Right cardiac atrium (tissue), 5 donors: ENCODE data around the gene CITED4. TPM values are rescaled to one million over a fixed set of nuclear protein-coding genes. Genes with fewer than 3 reads are reported as not detected.
A peak's percentile ranks its signal among the peaks of the same experiment; 100 is the strongest.

Experiments
- ATAC-seq, 2 donors: fragments of 200-7000 bp; cut with Tn5 transposase; one replicate each; pipeline versions ENCODE4 v1.8.0 to v1.9.1; 2020; ENCODE audit warnings: moderate library complexity in 2 of 2, mild to moderate bottlenecking in 1 of 2
- DNase-seq, 3 donors: peaks; one replicate each; pipeline ENCODE4 v3.0.0-alpha.2; 2020
- H3K27ac ChIP-seq: one replicate; pipeline ENCODE4 v1.5.1; 2013; ENCODE audit warnings: mild to moderate bottlenecking, low read length, control low read depth, moderate library complexity
- H3K27me3 ChIP-seq: one replicate; pipeline ENCODE4 v1.6.1; 2013; ENCODE audit not compliant: control insufficient read depth, insufficient read depth
- H3K4me1 ChIP-seq: one replicate; pipeline ENCODE4 v1.6.1; 2013; ENCODE audit warnings: low read length; ENCODE audit not compliant: control insufficient read depth, insufficient read depth
- H3K4me3 ChIP-seq: one replicate; pipeline ENCODE4 v1.5.1; 2013; ENCODE audit warnings: low read length, control low read depth
- H3K9me3 ChIP-seq: one replicate; pipeline ENCODE4 v1.6.1; 2013; ENCODE audit warnings: low read length; ENCODE audit not compliant: control insufficient read depth
- WGBS: extraction: QIAGEN DNeasy Blood & Tissue Kit; methylation state at CpG from one replicate; pipeline ENCODE4 v1.1.7; 2013; 5-methylcytosine and 5-hydroxymethylcytosine counted together
- intact Hi-C, 4 donors: fragments of 100-400 bp; cut with DNase I; formaldehyde crosslinking; loops; one replicate each; pipeline versions ENCODE4 v1.11.0 to v1.14.0; 2022 to 2023
- polyA plus RNA-seq: library from polyadenylated mRNA; stranded (reverse); fragments of 200-250 nt; gene quantifications from one replicate; pipeline ENCODE4 v1.2.3, GENCODE V29; 2013
- total RNA-seq, 4 donors: library from RNA; stranded (reverse); fragmentation: NEBNext Ultra II Directional; extraction: Animal tissue kit (Norgen Biotek cat#: 25700); gene quantifications; one replicate each; pipeline ENCODE4 v1.2.1, GENCODE V29; 2021
- donor health status: healthy with polysubstance abuse.
- donor health status: DM: no; HTN: yes; CAD: no.
- donor health status: DM: no; HTN: no; CAD: no.
- donor health status: DM: no; HTN: yes; CAD: no; lungs with severe emphysema.
- donor health status: DM: yes; HTN: yes; CAD: no.

The CITED4 gene
- total and polyA plus RNA-seq, 5 donors: 13.7 to 44.5 (median 37.8) TPM

- no peaks in the 10 kb centered on the region for H3K27me3 ChIP-seq
- no peak overlapping the region for H3K27ac ChIP-seq
- intact Hi-C loops: no loop called here
- no peaks in the 10 kb centered on the region for H3K9me3 ChIP-seq
- H3K4me1 ChIP-seq: no peaks in the 10 kb centered on the region
- WGBS: 22% methylated on average over 73 of the region's 73 CpGs
- H3K4me3 ChIP-seq: peak overlapping the region; percentile 16
- peak; percentile 7 to 12 for ATAC-seq
- peak in 1 of 3 donors; percentile 50 for DNase-seq
Measured at GRCh38 chr1:40884055-40884795, 22.1 kb upstream of the CITED4 start.

GRCh38 chr1:40880813-40881549 is 18.8 kb upstream of the CITED4 start:
- no peaks in the 10 kb centered on the region for H3K4me1 ChIP-seq
- intact Hi-C loops: no loop called here
- 83% methylated on average over 6 of the region's 6 CpGs for WGBS

GRCh38 chr1:40879482-40880175 is 17.5 kb upstream of the CITED4 start:
- WGBS: 81% methylated on average over 11 of the region's 11 CpGs
- intact Hi-C loops: no loop called here
- no peak overlapping the region for H3K4me3 ChIP-seq
- H3K4me1 ChIP-seq: no peaks in the 10 kb centered on the region
- no peaks in the 10 kb centered on the region for H3K27me3 ChIP-seq
- no peak overlapping the region for H3K27ac ChIP-seq
- H3K9me3 ChIP-seq: no peaks in the 10 kb centered on the region
- ATAC-seq (no peak), DNase-seq (no peak)

More at GRCh38 chr1:40880813-40881549, 18.8 kb upstream of the CITED4 start:
- H3K4me3 ChIP-seq: no peak overlapping the region
- H3K9me3 ChIP-seq: no peaks in the 10 kb centered on the region
- peak in 1 of 2 donors; percentile 22 for ATAC-seq
- H3K27ac ChIP-seq: no peak overlapping the region
- DNase-seq: peak in 1 of 3 donors; percentile 27
- no peaks in the 10 kb centered on the region for H3K27me3 ChIP-seq

- Histone ChIP-seq H3K27ac (no peak overlapping the region), H3K27me3 (no peaks in the 10 kb centered on the region), H3K4me3 (no peak overlapping the region), H3K9me3 (no peaks in the 10 kb centered on the region), H3K4me1 (no peaks in the 10 kb centered on the region)
- intact Hi-C loops: no loop called here
- 98% methylated on average over 2 of the region's 2 CpGs for WGBS
- DNase-seq (no peak), ATAC-seq (no peak)
Measured at GRCh38 chr1:40878906-40879305, 16.7 kb upstream of the CITED4 start.

GRCh38 chr1:40877698-40878097 is 15.5 kb upstream of the CITED4 start:
- WGBS: 33% methylated on average over 4 of the region's 4 CpGs
- intact Hi-C loops: no loop called here
- DNase-seq (peak; percentile 64 to 83 (median 80)), ATAC-seq (peak; percentile 46 to 63)
- Histone ChIP-seq H3K4me1 (no peaks in the 10 kb centered on the region), H3K27ac (no peak overlapping the region), H3K9me3 (no peaks in the 10 kb centered on the region), H3K27me3 (no peaks in the 10 kb centered on the region), H3K4me3 (no peak overlapping the region)

- H3K27me3 ChIP-seq: no peaks in the 10 kb centered on the region
- WGBS: 89% methylated on average over 1 of the region's 1 CpG
- H3K9me3 ChIP-seq: no peaks in the 10 kb centered on the region
- H3K4me1 ChIP-seq: no peaks in the 10 kb centered on the region
- DNase-seq (no peak), ATAC-seq (no peak)
- no peak overlapping the region for H3K4me3 ChIP-seq
- H3K27ac ChIP-seq: no peak overlapping the region
- intact Hi-C loops: no loop called here
Measured at GRCh38 chr1:40876891-40877290, 14.7 kb upstream of the CITED4 start.

GRCh38 chr1:40876436-40876761 is 14.2 kb upstream of the CITED4 start:
- Histone ChIP-seq H3K4me1 (no peaks in the 10 kb centered on the region), H3K27ac (no peak overlapping the region), H3K9me3 (no peaks in the 10 kb centered on the region), H3K27me3 (no peaks in the 10 kb centered on the region), H3K4me3 (no peak overlapping the region)
- WGBS: 96% methylated on average over 2 of the region's 2 CpGs
- ATAC-seq (no peak), DNase-seq (no peak)
- intact Hi-C loops: no loop called here

GRCh38 chr1:40873863-40874472 is 11.8 kb upstream of the CITED4 start:
- intact Hi-C loops: loop anchor here in 1 of 4 donors (5.0 kb wide), 1 partner anchor 78 kb away; no protein-coding TSS in a partner anchor
- H3K4me1 ChIP-seq: no peaks in the 10 kb centered on the region
- H3K4me3 ChIP-seq: no peak overlapping the region
- WGBS: 93% methylated on average over 7 of the region's 7 CpGs
- H3K27me3 ChIP-seq: no peaks in the 10 kb centered on the region
- no peak for DNase-seq
- no peak for ATAC-seq
- H3K9me3 ChIP-seq: peaks cover 2% of the 10 kb centered on the region
- no peak overlapping the region for H3K27ac ChIP-seq

- H3K9me3 ChIP-seq: peaks cover 2% of the 10 kb centered on the region
- ATAC-seq (peak in 1 of 2 donors; percentile 47), DNase-seq (no peak)
- H3K27me3 ChIP-seq: no peaks in the 10 kb centered on the region
- intact Hi-C loops: loop anchor here in 1 of 4 donors (5.0 kb wide), 1 partner anchor 80 kb away; no protein-coding TSS in a partner anchor
- 78% methylated on average over 3 of the region's 3 CpGs for WGBS
- no peak overlapping the region for H3K4me3 ChIP-seq
- H3K4me1 ChIP-seq: no peaks in the 10 kb centered on the region
- H3K27ac ChIP-seq: no peak overlapping the region
Measured at GRCh38 chr1:40872276-40872675, 10.1 kb upstream of the CITED4 start.

- 90% methylated on average over 2 of the region's 2 CpGs for whole genome bisulfite sequencing
- no peaks in the 10 kb centered on the region for H3K27me3 ChIP-seq
- intact Hi-C loops: loop anchor here in 1 of 4 donors (5.0 kb wide), 1 partner anchor 82 kb away; no protein-coding TSS in a partner anchor
Measured at GRCh38 chr1:40870135-40870728, 8.1 kb upstream of the CITED4 start.

More at GRCh38 chr1:40870135-40870728, 8.1 kb upstream of the CITED4 start:
- H3K9me3 ChIP-seq: peaks cover 2% of the 10 kb centered on the region
- no peaks in the 10 kb centered on the region for H3K4me1 ChIP-seq
- H3K4me3 ChIP-seq: no peak overlapping the region
- DNase-seq: no peak
- no peak overlapping the region for H3K27ac ChIP-seq
- no peak for ATAC-seq
